ENCODE results near the gene NPAS3. TPM values are rescaled to one million over a fixed set of nuclear protein-coding genes. Genes with fewer than 3 reads are reported as not detected.

Gene NPAS3
- total and polyA plus RNA-seq, 2 of the 8 experiments (the other 6 are each of a cell fraction or from before 2014, with no cell fraction given) = 0.11 to 0.60 TPM

DNA sequence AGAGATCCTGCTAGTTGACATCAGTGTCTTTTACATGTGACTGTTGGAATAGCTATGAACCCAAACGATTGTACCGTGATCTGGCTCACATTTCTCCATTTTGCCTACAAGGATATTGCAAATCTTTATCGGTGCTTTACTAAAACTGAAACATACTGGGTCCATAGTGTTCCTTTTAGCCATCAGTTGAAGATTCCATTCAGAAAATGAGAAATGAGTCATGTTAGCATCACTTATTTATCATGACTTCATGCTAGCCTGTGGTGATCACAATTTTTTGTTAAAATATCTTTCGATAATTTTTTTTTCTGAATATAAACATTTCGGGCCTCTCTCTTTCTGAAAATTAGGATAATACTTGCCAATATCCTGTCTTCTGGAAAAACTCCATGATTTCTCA, 801.9 kb downstream of the NPAS3 start:
- ChIA-PET CTCF (ENCODE audit: partially characterized antibody) (no interaction called here), POLR2A (ENCODE audit: partially characterized antibody) (interaction anchor here (0.6 kb wide), 1 partner anchor 556 kb away, joined by 4 read pairs; no protein-coding TSS in a partner anchor)
- Histone ChIP-seq H3K4me1 (replicated peaks in 1 of 4; ENCODE audit: control insufficient read depth in 3 of 4, insufficient read depth in 4 of 4, low read length in 3 of 4) (peaks cover 0 to 12% (median 3%) of the 10 kb centered on the region in 4 experiments; a peak in 1 of 7 replicates), H3K56ac (replicated peaks; ENCODE audit: insufficient read length, low read depth, low read length) (no peak overlapping the region), H2BK5ac (ENCODE audit: low read depth, low read length) (no peak overlapping the region), H3K23ac (ENCODE audit: insufficient read length) (no peak overlapping the region), H3K14ac (ENCODE audit: insufficient read length) (no peak overlapping the region), H3K27me3 (replicated peaks in 1 of 4; ENCODE audit: control insufficient read depth in 3 of 4, extremely low read depth in 1 of 4, insufficient read depth in 3 of 4, low read length in 3 of 4) (no peaks in the 10 kb centered on the region), H2AFZ (ENCODE audit: low read length) (no peak overlapping the region), H2BK120ac (replicated peaks; ENCODE audit: low read depth, low read length) (no peak overlapping the region), H3K27ac (ENCODE audit: low read depth, low read length) (no peak overlapping the region), H3K9ac (replicated peaks in 1 of 4; ENCODE audit: extremely low read depth in 1 of 4, low read depth in 3 of 4, low read length in 3 of 4) (no peak overlapping the region), H3K4ac (replicated peaks; ENCODE audit: insufficient read length, low read depth, low read length) (no peak overlapping the region), H2BK12ac (ENCODE audit: low read depth, low read length) (no peak overlapping the region), H4K5ac (ENCODE audit: insufficient read length, low read depth, low read length) (no peak overlapping the region), H2AK5ac (ENCODE audit: low read depth, low read length) (no peak overlapping the region), H4K8ac (ENCODE audit: extremely low read depth, insufficient read depth, low read length) (no peak overlapping the region), H3K4me2 (ENCODE audit: insufficient read depth in 1 of 2, low read depth in 2 of 2, low read length in 2 of 2) (no peak overlapping the region), H2BK15ac (ENCODE audit: low read length) (no peak overlapping the region), H3K23me2 (ENCODE audit: low read depth, low read length) (no peaks in the 10 kb centered on the region; the same call in 1 of the 2 replicates), H4K91ac (replicated peaks; ENCODE audit: insufficient read length, low read length) (no peak overlapping the region), H3K4me3 (ENCODE audit: extremely low read depth in 1 of 4, insufficient read depth in 2 of 4, low read depth in 3 of 4, low read length in 4 of 4) (no peak overlapping the region), H4K20me1 (replicated peaks in 1 of 2; ENCODE audit: control insufficient read depth in 1 of 2, insufficient read depth in 2 of 2, low read length in 2 of 2) (no peaks in the 10 kb centered on the region), H3K36me3 (ENCODE audit: control insufficient read depth in 2 of 4, insufficient read depth in 4 of 4, low read length in 3 of 4) (no peaks in the 10 kb centered on the region), H3K79me2 (ENCODE audit: control insufficient read depth in 1 of 2, insufficient read depth in 2 of 2, low read length in 2 of 2) (no peaks in the 10 kb centered on the region), H3K18ac (ENCODE audit: extremely low read depth, low read length) (no peak overlapping the region), H2BK20ac (ENCODE audit: low read length) (no peak overlapping the region), H3K79me1 (ENCODE audit: low read depth, low read length) (no peaks in the 10 kb centered on the region), H3K9me3 (ENCODE audit: insufficient read depth in 2 of 2, low read depth in 1 of 2, low read length in 1 of 2) (0 out of 4 replicates have a peak, but pooled peaks cover 0 to 3% of the 10 kb centered on the region in 2 experiments)
- 87% methylated on average over 5 of the region's 5 CpGs; no CpG with 5 or more reads in 1 of the 2 experiments for WGBS, 2 experiments (ENCODE audit: extremely low coverage in 1 of 2, insufficient coverage in 1 of 2, insufficient read length in 1 of 2, insufficient replicate concordance in 2 of 2, low coverage in 1 of 2, low lambda C conversion rate in 2 of 2, missing lambda C conversion rate in 1 of 2)
- FAIRE-seq (no peak), DNase-seq (ENCODE audit: low read depth in 1 of 2, low spot score in 2 of 2) (no peak)
- TF ChIP-seq EGR1 (IDR thresholded peaks at IDR 0.05; ENCODE audit: borderline replicate concordance, low read depth, low read length) (no peak), CBX5 (IDR thresholded peaks at IDR 0.05; ENCODE audit: low read depth, low read length) (no peak), KDM1A (IDR thresholded peaks at IDR 0.05; ENCODE audit: borderline replicate concordance, low read length) (no peak), SIX5 (IDR thresholded peaks at IDR 0.05; ENCODE audit: low read depth, low read length) (no peak), BCL11A (IDR thresholded peaks at IDR 0.05; ENCODE audit: low read depth in 2 of 2, low read length in 2 of 2) (no peak), ASH2L (IDR thresholded peaks at IDR 0.05; ENCODE audit: low read length) (no peak), ZNF274 (IDR thresholded peaks at IDR 0.05; ENCODE audit: borderline replicate concordance, extremely low read depth, low read length) (no peak), PHF8 (conservative IDR thresholded peaks at IDR 0.05; ENCODE audit: low read depth, low read length) (no peak), SUZ12 (IDR thresholded peaks at IDR 0.05; ENCODE audit: low read length) (no peak)
- TF ChIP-seq, protein P1, sequence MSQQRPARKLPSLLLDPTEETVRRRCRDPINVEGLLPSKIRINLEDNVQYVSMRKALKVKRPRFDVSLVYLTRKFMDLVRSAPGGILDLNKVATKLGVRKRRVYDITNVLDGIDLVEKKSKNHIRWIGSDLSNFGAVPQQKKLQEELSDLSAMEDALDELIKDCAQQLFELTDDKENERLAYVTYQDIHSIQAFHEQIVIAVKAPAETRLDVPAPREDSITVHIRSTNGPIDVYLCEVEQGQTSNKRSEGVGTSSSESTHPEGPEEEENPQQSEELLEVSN (IDR thresholded peaks at IDR 0.05) = no peak

All from H1 (cell line).